Muscle layer of colon (tissue), 2 donors: Measurements from ENCODE around the gene ANKRD33.
"Not testable (repeated sequence)": the region's sequence is repeated elsewhere in the genome, so short reads cannot be mapped to it uniquely, and the experiment has no call there.

ENCODE experiments used
- H3K27ac ChIP-seq: one replicate; pipeline ENCODE4 v1.7.0; 2013; ENCODE audit warnings: low read depth, mild to moderate bottlenecking, low read length, moderate library complexity
- H3K27me3 ChIP-seq, 2 donors: one replicate each; pipeline ENCODE4 v1.7.0; 2013; ENCODE audit warnings: low read length in 2 of 2, mild to moderate bottlenecking in 2 of 2; ENCODE audit not compliant: insufficient read depth in 2 of 2, control insufficient read depth in 1 of 2
- H3K36me3 ChIP-seq: one replicate; pipeline ENCODE4 v1.7.0; 2013; ENCODE audit warnings: mild to moderate bottlenecking, low read length; ENCODE audit not compliant: insufficient read depth
- H3K4me1 ChIP-seq: one replicate; pipeline ENCODE4 v1.7.0; 2013; ENCODE audit warnings: mild to moderate bottlenecking, low read length; ENCODE audit not compliant: insufficient read depth
- H3K4me3 ChIP-seq, 2 donors: one replicate each; pipeline ENCODE4 v1.7.0; 2013; ENCODE audit warnings: low read length in 2 of 2, low read depth in 1 of 2, mild to moderate bottlenecking in 1 of 2, moderate library complexity in 1 of 2
- H3K9ac ChIP-seq: one replicate; pipeline ENCODE4 v1.7.0; 2013; ENCODE audit warnings: low read length
- H3K9me3 ChIP-seq: one replicate; pipeline ENCODE4 v1.7.0; 2013; ENCODE audit warnings: mild to moderate bottlenecking, low read length
- donor health status: abdominal sarcoma.
- donor health status: Adenocarcinoma of cecum.

ANKRD33 gene

DNA sequence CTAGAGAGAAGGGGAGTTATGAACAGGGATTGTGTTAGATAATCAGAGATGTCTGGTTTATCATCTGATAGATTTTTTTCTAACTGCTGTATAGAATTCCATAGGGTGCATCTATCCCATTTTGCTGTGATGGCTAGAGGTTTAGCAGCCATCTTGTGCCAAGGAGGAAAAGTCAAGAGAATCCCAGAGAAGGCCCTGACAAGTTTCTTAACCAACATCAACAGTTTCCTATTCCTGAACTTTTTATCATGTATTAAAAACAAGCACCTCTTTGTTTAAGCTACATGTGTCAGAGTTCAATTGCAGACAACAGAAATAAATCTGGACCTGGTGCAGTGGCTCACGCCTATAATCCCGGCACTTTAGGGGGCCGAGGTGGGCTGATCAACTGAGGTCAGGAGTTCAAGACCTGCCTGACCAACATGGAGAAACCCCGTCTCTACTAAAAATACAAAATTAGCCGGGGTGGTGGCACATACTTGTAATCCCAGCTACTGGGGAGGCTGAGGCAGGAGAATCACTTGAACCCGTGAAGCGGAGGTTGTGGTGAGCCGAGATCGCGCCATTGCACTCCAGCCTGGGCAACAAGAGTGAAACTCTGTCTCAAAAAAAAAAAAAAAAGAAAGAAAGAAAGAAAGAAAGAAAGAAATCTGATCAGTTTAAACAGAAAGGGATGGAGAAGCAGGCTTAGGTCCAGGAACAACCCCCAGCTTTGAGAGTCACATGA lies 2.4 kb upstream of the ANKRD33 start:
- H3K9me3 ChIP-seq, H3K4me3 ChIP-seq, H3K9ac ChIP-seq, H3K4me1 ChIP-seq, H3K36me3 ChIP-seq, H3K27ac ChIP-seq: not testable (repeated sequence)
- peaks cover 0 to 15% of the 10 kb centered on the region in 2 donors for H3K27me3 ChIP-seq

DNA sequence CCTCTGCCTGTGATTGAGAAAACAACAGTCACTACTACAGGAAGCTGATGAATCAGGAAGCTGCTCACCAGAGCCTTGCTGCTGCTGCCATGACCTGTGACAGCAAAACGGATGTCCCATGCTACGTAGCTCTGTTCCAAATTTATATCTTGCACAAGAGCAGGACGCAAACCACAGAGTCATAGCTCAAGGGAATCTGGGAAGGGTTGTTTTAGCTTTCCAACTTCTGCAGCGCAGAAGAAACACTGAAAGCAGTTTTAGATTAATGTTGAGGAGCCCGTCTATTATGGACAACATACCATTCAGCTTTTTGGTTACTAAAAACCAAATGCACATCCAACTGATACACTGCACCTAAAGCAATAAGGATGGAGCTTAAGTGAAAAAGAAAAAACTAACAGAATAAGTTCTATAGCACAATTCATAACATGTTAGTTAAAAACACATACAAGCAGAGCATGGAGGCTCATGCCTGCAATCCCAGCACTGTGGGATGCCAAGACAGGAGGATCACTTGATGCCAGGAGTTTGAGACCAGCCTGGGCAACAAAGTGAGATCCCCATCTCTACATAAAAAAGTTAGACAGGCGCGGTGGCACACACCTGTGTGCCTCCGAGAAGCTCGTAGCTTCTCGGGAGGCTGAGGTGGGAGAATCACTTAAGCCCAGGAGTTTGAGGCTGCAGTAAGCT lies 1.7 kb upstream of the ANKRD33 start:
- Histone ChIP-seq H3K9ac (no peak overlapping the region), H3K4me1 (peaks cover 9% of the 10 kb centered on the region), H3K27ac (no peak overlapping the region), H3K4me3 (no peak overlapping the region), H3K36me3 (no peaks in the 10 kb centered on the region), H3K9me3 (no peaks in the 10 kb centered on the region), H3K27me3 (peaks cover 0 to 15% of the 10 kb centered on the region in 2 donors)

DNA sequence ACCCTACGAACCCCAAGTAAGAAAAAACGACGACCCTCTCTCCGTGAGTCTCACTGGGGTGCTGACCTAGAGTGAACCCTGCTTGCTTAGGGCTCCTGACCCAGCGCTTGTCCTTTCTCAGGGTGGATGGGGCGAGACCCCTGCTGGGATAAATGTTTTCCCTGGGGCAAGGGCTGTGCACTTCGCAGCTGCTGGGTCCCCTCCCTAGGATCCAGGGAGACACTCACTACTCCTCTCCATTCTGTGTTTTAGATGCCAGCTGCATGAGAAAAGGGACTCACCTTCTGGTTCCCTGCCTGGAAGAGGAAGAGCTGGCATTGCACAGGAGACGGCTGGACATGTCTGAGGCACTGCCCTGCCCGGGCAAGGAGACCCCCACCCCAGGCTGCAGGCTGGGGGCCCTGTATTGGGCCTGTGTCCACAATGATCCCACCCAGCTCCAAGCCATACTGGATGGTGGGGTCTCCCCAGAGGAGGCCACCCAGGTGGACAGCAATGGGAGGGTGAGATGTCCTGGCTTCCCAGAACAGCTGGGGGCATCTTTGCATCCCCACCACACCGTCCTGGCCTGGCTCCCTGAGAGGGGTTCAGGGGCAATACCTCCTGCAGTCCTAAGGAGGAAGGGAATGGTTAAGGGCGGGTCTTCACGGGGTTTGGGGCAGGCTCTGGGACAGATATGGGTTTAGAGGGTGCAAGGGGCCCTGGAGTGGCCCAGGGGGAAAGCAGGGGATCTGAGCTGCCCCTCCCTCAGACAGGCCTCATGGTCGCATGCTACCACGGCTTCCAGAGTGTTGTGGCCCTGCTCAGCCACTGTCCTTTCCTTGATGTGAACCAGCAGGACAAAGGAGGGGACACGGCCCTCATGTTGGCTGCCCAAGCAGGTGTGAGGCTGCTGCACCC lies 663 bp downstream of the ANKRD33 start:
- H3K36me3 ChIP-seq = no peaks in the 10 kb centered on the region
- H3K4me1 ChIP-seq = peaks cover 9% of the 10 kb centered on the region
- H3K9ac ChIP-seq = no peak overlapping the region
- no peaks in the 10 kb centered on the region for H3K9me3 ChIP-seq
- no peak overlapping the region for H3K27ac ChIP-seq
- H3K27me3 ChIP-seq = peaks cover 0 to 15% of the 10 kb centered on the region in 2 donors
- no peak overlapping the region for H3K4me3 ChIP-seq

DNA sequence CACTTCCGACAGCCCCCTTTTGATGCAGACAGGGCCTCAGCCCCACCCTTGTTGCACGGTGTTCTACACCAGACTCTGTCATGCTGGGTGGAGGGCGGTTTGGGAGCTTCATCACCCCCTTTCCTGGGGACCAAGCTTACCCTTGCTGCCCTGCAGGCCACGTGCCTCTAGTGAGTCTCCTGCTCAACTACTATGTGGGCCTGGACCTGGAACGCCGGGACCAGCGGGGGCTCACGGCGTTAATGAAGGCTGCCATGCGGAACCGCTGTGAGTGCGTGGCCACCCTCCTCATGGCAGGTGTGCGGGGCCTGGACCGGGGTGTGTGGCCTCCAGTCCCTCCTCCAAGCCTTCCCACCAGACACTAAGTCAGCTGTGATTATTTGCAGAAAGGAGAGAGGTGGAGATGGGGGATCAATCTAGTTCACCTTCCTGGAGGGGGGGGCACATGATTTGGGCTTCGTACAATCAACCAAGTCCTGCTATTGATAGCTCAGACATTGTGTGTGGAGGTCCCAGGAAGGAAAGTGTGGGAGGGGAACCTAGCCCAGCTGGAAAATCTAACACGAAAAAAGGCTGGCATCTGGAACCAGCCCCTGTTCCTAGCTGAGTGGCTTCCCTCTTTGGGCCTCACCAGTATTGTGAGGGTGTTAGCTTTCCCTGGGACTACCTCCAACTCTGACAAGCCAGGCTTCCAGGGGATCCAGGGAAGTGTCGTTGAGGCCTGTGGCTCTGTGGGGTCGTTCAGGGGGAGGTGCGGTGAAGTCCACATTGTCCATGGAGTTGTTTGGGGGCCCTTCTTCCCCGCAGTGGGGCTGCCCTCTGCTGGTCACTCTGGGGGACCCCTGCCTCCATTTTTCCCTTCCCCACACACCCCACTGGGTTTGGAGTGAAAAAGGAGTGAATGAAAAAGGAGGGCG lies 1.6 kb downstream of the ANKRD33 start:
- Histone ChIP-seq H3K9ac (no peak overlapping the region), H3K4me3 (no peak overlapping the region), H3K9me3 (no peaks in the 10 kb centered on the region), H3K4me1 (peaks cover 9% of the 10 kb centered on the region), H3K36me3 (no peaks in the 10 kb centered on the region), H3K27me3 (peaks cover 0 to 15% of the 10 kb centered on the region in 2 donors), H3K27ac (no peak overlapping the region)

DNA sequence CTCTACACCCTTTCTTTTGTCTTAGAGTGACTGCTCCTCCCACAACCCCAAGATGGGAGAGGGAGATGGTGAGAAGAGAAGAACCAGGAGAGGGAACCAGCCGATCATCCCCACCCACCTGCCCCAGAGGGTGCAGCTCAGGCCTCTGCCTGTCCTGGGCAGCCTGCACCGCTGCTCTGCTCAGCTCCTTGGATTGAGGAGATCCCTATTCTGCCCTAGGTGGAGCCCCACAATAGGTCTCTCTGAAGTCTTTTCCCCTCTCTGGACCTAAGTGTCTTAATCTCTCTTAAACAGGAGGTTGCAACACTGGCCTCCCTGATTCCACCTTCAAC lies 2.2 kb downstream of the ANKRD33 start:
- Histone ChIP-seq H3K4me1 (peaks cover 9% of the 10 kb centered on the region), H3K27ac (no peak overlapping the region), H3K4me3 (no peak overlapping the region), H3K9ac (no peak overlapping the region), H3K27me3 (peaks cover 0 to 15% of the 10 kb centered on the region in 2 donors), H3K9me3 (no peaks in the 10 kb centered on the region), H3K36me3 (no peaks in the 10 kb centered on the region)

DNA sequence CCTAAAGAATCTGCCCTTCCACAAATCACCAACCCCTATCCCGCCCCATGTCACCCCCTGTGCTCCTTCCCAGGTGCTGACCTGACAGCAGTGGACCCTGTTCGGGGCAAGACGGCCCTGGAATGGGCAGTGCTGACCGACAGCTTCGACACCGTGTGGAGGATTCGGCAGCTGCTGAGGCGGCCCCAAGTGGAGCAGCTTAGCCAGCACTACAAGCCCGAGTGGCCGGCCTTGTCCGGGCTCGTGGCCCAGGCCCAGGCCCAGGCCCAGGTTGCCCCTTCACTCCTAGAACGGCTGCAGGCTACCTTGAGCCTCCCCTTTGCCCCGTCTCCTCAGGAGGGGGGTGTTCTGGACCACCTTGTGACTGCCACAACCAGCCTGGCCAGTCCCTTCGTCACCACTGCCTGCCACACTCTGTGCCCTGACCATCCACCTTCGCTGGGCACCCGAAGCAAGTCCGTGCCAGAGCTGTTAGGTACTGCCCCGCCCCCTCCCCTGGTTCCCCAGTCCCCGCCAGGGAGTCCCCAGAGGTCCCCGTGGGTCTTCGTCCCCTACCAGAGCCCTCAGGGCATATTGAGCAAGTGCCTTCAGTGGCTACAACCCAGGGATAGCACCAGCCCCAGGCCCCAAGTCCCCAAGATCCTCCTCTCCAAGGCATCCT lies 2.7 kb downstream of the ANKRD33 start:
- Histone ChIP-seq H3K9ac (no peak overlapping the region), H3K36me3 (no peaks in the 10 kb centered on the region), H3K27ac (no peak overlapping the region), H3K4me1 (peaks cover 9% of the 10 kb centered on the region), H3K4me3 (no peak overlapping the region), H3K27me3 (peaks cover 0 to 15% of the 10 kb centered on the region in 2 donors), H3K9me3 (no peaks in the 10 kb centered on the region)

DNA sequence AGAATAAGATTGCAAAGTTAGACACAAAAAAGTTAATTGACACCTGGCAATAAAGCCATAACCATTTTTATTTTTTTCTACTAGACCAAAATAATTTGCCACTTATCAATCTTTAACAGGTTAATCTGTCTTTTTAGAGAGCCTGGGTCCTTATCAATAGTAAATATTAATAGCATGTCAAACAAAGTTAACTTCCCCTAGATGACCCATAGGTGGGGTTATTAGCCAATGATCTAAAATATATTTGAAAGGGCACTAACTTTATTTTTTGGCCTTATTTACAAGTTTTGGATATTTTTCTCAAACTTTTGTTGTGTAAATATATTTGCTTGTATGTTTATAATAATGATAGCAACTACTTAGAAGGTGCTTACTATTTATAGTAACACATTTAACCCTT lies 3.9 kb downstream of the ANKRD33 start:
- Histone ChIP-seq H3K9me3 (no peaks in the 10 kb centered on the region), H3K9ac (no peak overlapping the region), H3K27me3 (peaks cover 0 to 15% of the 10 kb centered on the region in 2 donors), H3K4me1 (peaks cover 3% of the 10 kb centered on the region), H3K4me3 (no peak overlapping the region), H3K27ac (no peak overlapping the region), H3K36me3 (no peaks in the 10 kb centered on the region)

DNA sequence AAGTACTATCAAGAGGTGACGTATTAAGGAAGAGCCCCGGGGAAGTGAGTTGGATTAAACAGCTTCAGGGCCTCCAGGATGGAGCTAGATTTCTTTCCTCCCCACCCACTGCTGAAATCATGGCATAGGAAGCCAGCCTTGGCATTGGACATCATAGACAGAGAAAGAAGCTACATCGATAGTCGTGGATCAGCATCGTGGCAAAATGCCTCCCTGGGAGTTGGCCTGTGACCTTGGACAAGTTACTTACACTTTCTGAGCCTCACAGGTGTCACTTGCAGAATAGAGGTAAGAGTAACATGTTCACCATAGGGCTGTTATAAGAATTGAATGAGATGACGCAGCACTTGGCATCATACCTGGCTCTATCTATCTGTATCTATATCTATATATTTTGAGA lies 5.9 kb downstream of the ANKRD33 start:
- no peaks in the 10 kb centered on the region for H3K4me1 ChIP-seq
- no peaks in the 10 kb centered on the region for H3K9me3 ChIP-seq
- no peak overlapping the region for H3K9ac ChIP-seq
- no peaks in the 10 kb centered on the region for H3K36me3 ChIP-seq
- peaks cover 0 to 5% of the 10 kb centered on the region in 2 donors for H3K27me3 ChIP-seq
- no peak overlapping the region for H3K4me3 ChIP-seq
- H3K27ac ChIP-seq = no peak overlapping the region

DNA sequence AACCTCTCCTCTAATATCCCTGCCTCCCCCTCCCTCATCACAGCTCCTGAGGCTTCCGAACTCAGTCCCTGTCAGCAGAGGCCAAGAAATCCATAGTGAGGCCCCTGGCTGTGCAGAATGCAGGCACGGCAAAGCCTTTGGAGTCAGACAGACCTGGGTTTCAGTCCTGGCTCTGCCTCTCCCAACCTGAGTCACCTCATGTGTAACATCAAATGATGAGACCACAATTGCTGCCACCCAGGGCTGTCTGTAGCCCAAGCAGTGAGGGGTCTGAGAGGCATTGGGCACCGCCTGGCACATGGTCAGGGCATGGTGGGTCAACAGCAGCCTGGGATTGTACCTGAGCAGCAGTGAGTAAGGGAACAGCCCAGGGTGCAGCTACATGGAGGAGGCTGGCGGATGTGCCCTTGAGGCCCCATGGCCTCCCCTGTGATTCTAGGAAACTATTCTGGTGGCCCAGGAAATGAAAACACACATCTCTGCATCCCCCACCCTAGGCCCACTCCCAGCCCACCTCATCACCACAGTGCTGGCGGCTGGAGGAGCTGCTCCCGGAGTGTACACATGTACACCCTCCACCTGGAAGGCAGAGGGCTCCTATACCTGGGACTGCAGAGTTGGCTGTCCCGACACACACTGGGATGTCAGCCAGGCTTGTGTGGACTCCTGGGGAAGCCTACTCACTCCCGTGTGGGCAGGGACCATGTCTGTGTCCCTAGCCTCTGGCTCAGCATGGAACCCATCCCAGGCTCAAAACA lies 7.7 kb downstream of the ANKRD33 start:
- H3K4me1 ChIP-seq = no peaks in the 10 kb centered on the region
- no peaks in the 10 kb centered on the region for H3K9me3 ChIP-seq
- H3K4me3 ChIP-seq = no peak overlapping the region
- H3K9ac ChIP-seq = no peak overlapping the region
- no peak overlapping the region for H3K27ac ChIP-seq
- no peaks in the 10 kb centered on the region for H3K36me3 ChIP-seq
- no peaks in the 10 kb centered on the region for H3K27me3 ChIP-seq

DNA sequence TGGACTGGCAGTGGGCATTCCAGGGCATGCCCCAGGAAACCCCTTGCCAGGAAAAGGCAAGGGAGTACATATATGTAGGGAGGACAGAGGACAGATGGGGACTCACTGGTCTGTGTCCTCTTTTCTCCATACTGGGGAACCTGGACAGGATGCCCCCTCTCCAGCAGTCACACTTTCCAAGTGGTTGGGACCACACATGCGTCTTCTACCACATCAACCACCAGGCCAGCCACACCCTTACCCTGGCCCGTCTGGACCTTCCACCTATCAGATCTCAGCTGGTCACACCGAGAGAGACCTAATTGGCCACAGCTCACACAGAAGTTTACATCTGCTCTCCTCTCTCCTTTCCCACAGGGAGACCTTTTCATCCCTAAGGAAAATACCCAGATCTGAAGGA lies 8.3 kb downstream of the ANKRD33 start:
- no peak overlapping the region for H3K27ac ChIP-seq
- H3K4me1 ChIP-seq = no peaks in the 10 kb centered on the region
- H3K9me3 ChIP-seq = no peaks in the 10 kb centered on the region
- H3K36me3 ChIP-seq = no peaks in the 10 kb centered on the region
- H3K9ac ChIP-seq = no peak overlapping the region
- H3K27me3 ChIP-seq = no peaks in the 10 kb centered on the region
- H3K4me3 ChIP-seq = no peak overlapping the region
